Caco-2 (cell line): Measurements from ENCODE around the gene TNNI3K. TPM values are rescaled to one million over a fixed set of nuclear protein-coding genes. Genes with fewer than 3 reads are reported as not detected.

Source experiments
- BruUV-seq: library from RNA; stranded (reverse); fragments of 400-500 nt; replicated peaks from 2 replicates; lab custom pipeline; 2021; lab: Mats Ljungman, UMichigan
- CTCF ChIA-PET: fragments of 300-600 bp; sonication (Branson Sonifier 250); formaldehyde crosslinking; loops from one replicate; lab custom pipeline; 2022; ENCODE audit warnings: antibody characterized with exemption; lab: Charles Lee
- POLR2A ChIA-PET: fragments of 300-600 bp; sonication (Branson Sonifier 250); formaldehyde crosslinking; loops from one replicate; lab custom pipeline; 2022; ENCODE audit warnings: antibody characterized with exemption; lab: Charles Lee
- DNase-seq, 2 experiments: peaks; one replicate each; pipeline versions ENCODE4 v3.0.0 to v3.0.0-alpha.2; 2020 to 2022
- H3K27me3 ChIP-seq: replicated peaks from 2 replicates; pipeline ENCODE4 v1.6.0; 2011; ENCODE audit warnings: low read length; ENCODE audit not compliant: control insufficient read depth, insufficient read depth
- H3K36me3 ChIP-seq: 2 replicates; pipeline ENCODE4 v1.5.1; 2011; ENCODE audit warnings: low read length; ENCODE audit not compliant: control insufficient read depth, insufficient read depth
- H3K4me1 ChIP-seq: fragments of 250-450 bp; sonication (Bioruptor Pico); 2 replicates; pipeline ENCODE4 v1.5.1; 2020; ENCODE audit warnings: mild to moderate bottlenecking
- H3K4me3 ChIP-seq: 2 replicates; pipeline ENCODE4 v1.5.1; 2011; ENCODE audit warnings: low read depth, mild to moderate bottlenecking, control low read depth, low read length
- H3K9me3 ChIP-seq: fragments of 250-450 bp; sonication (Bioruptor Pico); 2 replicates; pipeline ENCODE4 v1.5.1; 2020; ENCODE audit warnings: mild to moderate bottlenecking, moderate library complexity
- H3K27ac Mint-ChIP-seq: one replicate; pipeline ENCODE4 v1.8.0; 2022; ENCODE audit warnings: mixed read lengths; ENCODE audit not compliant: unreplicated experiment
- H3K27me3 Mint-ChIP-seq: one replicate; pipeline ENCODE4 v1.8.0; 2022; ENCODE audit warnings: mixed read lengths; ENCODE audit not compliant: insufficient read depth, unreplicated experiment
- H3K36me3 Mint-ChIP-seq: one replicate; pipeline ENCODE4 v1.8.0; 2022; ENCODE audit warnings: mild to moderate bottlenecking, mixed read lengths; ENCODE audit not compliant: insufficient read depth, unreplicated experiment
- H3K4me1 Mint-ChIP-seq: one replicate; pipeline ENCODE4 v1.8.0; 2022; ENCODE audit warnings: low read depth, mixed read lengths; ENCODE audit not compliant: unreplicated experiment
- H3K4me3 Mint-ChIP-seq: one replicate; pipeline ENCODE4 v1.8.0; 2022; ENCODE audit warnings: mild to moderate bottlenecking, moderate library complexity, mixed read lengths; ENCODE audit not compliant: unreplicated experiment
- H3K9me3 Mint-ChIP-seq: one replicate; pipeline ENCODE4 v1.8.0; 2022; ENCODE audit warnings: mixed read lengths; ENCODE audit not compliant: unreplicated experiment
- intact Hi-C: fragments of 100-400 bp; cut with micrococcal nuclease; formaldehyde crosslinking; loops from one replicate; pipeline ENCODE4 v1.10.0; 2022; ENCODE audit not compliant: unreplicated experiment
- total RNA-seq: library from RNA; stranded (reverse); gene quantifications from 2 replicates; pipeline ENCODE4 v1.2.3, GENCODE V29; 2022
- TF ChIP-seq, protein P1 (sequence below), 2 experiments: fragments of 200-600 bp in 1 of 2; IDR thresholded peaks; 1 replicate in 1 of 2; 2 replicates in 1 of 2; pipeline versions ENCODE4 v1.5.1 to v1.8.0; 2011 to 2022; ENCODE audit warnings: antibody characterized with exemption in 1 of 2, control low read depth in 1 of 2, inconsistent platforms in 1 of 2, low read depth in 1 of 2, low read length in 1 of 2, mild to moderate bottlenecking in 1 of 2, moderate library complexity in 1 of 2; ENCODE audit not compliant: insufficient read depth in 1 of 2, severe bottlenecking in 1 of 2, unreplicated experiment in 1 of 2

Gene TNNI3K
- total RNA-seq, 1 experiment from 2014 or later: not detected

GRCh38 chr1:74523873-74524480 lies 288.8 kb downstream of the TNNI3K start:
- H3K27ac Mint-ChIP-seq: no peak overlapping the region
- TF ChIP-seq, protein P1, sequence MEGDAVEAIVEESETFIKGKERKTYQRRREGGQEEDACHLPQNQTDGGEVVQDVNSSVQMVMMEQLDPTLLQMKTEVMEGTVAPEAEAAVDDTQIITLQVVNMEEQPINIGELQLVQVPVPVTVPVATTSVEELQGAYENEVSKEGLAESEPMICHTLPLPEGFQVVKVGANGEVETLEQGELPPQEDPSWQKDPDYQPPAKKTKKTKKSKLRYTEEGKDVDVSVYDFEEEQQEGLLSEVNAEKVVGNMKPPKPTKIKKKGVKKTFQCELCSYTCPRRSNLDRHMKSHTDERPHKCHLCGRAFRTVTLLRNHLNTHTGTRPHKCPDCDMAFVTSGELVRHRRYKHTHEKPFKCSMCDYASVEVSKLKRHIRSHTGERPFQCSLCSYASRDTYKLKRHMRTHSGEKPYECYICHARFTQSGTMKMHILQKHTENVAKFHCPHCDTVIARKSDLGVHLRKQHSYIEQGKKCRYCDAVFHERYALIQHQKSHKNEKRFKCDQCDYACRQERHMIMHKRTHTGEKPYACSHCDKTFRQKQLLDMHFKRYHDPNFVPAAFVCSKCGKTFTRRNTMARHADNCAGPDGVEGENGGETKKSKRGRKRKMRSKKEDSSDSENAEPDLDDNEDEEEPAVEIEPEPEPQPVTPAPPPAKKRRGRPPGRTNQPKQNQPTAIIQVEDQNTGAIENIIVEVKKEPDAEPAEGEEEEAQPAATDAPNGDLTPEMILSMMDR (IDR thresholded peaks at IDR 0.05; ENCODE audit: insufficient read depth in 1 of 2, low read depth in 1 of 2, low read length in 1 of 2, severe bottlenecking in 1 of 2, unreplicated experiment in 1 of 2): no peak
- Histone ChIP-seq H3K4me1 (no peaks in the 10 kb centered on the region), H3K4me3 (no peak overlapping the region), H3K9me3 (no peaks in the 10 kb centered on the region), H3K27me3 (no peaks in the 10 kb centered on the region), H3K36me3 (no peaks in the 10 kb centered on the region)
- H3K4me3 Mint-ChIP-seq: no peak overlapping the region
- ChIA-PET POLR2A (no interaction called here), CTCF (no interaction called here)
- intact Hi-C loops: no loop called here
- DNase-seq: no peak
- peaks cover 13% of the 10 kb centered on the region for H3K27me3 Mint-ChIP-seq
- BruUV-seq: no TSS peak
- no peaks in the 10 kb centered on the region for H3K36me3 Mint-ChIP-seq
- H3K4me1 Mint-ChIP-seq: no peaks in the 10 kb centered on the region
- H3K9me3 Mint-ChIP-seq: no peaks in the 10 kb centered on the region

DNA sequence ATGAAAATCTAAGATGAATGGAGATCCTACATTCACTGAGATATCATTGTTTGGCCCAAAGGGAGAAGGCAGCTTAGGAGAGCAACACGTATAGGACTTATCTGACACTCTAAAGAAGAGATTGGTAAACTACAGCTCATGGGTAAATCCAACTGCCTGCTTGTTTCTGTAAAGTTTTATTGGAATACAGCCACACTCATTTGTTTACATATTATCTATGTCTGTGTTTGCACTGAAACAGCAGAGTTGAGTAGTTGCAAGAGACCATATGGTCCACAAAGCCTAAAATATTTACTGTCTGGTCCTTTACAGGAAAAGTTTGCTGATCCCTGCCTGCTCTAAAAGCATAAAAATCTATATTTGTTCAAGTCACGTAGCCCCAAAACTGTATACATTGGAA lies 291.5 kb downstream of the TNNI3K start:
- no peak for DNase-seq
- H3K9me3 ChIP-seq: no peaks in the 10 kb centered on the region
- H3K4me1 ChIP-seq: no peaks in the 10 kb centered on the region
- TF ChIP-seq, protein P1 (IDR thresholded peaks at IDR 0.05; ENCODE audit: insufficient read depth in 1 of 2, low read depth in 1 of 2, low read length in 1 of 2, severe bottlenecking in 1 of 2, unreplicated experiment in 1 of 2): no peak
- ChIA-PET CTCF (no interaction called here), POLR2A (no interaction called here)
- peaks cover 8% of the 10 kb centered on the region for H3K27me3 Mint-ChIP-seq
- intact Hi-C loops: no loop called here
- no TSS peak for BruUV-seq
- no peak overlapping the region for H3K27ac Mint-ChIP-seq
- H3K9me3 Mint-ChIP-seq: no peaks in the 10 kb centered on the region
- no peak overlapping the region for H3K4me3 ChIP-seq
- H3K27me3 ChIP-seq: no peaks in the 10 kb centered on the region
- no peaks in the 10 kb centered on the region for H3K36me3 ChIP-seq
- H3K36me3 Mint-ChIP-seq: no peaks in the 10 kb centered on the region
- H3K4me3 Mint-ChIP-seq: no peak overlapping the region
- no peaks in the 10 kb centered on the region for H3K4me1 Mint-ChIP-seq

DNA sequence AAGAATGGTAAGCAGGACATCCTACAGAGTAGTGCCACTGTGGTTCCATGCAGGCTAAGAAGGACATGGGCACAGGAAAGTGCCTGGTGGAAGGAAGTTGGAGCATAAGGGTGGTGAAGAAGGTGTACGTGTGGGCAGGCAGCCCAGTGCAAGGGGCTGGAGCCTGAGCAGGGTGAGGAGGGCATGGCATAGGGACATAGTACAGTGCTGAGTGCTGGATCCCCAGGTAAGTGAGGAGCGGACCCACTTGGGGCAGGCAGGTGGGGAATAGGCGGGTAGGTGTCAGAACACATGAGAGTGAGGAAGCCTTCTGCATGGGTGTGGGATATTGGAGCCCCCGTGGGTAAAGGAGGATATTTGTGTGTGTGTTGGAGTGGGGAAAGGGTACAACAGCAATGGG lies 292.9 kb downstream of the TNNI3K start:
- no peak overlapping the region for H3K27ac Mint-ChIP-seq
- H3K9me3 Mint-ChIP-seq: no peaks in the 10 kb centered on the region
- H3K36me3 Mint-ChIP-seq: no peaks in the 10 kb centered on the region
- DNase-seq: no peak
- H3K4me3 ChIP-seq: no peak overlapping the region
- peaks cover 5% of the 10 kb centered on the region for H3K27me3 Mint-ChIP-seq
- POLR2A ChIA-PET: no interaction called here
- intact Hi-C loops: no loop called here
- H3K36me3 ChIP-seq: no peaks in the 10 kb centered on the region
- TF ChIP-seq, protein P1 (IDR thresholded peaks at IDR 0.05; ENCODE audit: insufficient read depth in 1 of 2, low read depth in 1 of 2, low read length in 1 of 2, severe bottlenecking in 1 of 2, unreplicated experiment in 1 of 2): no peak
- no peaks in the 10 kb centered on the region for H3K4me1 Mint-ChIP-seq
- CTCF ChIA-PET: no interaction called here
- H3K4me3 Mint-ChIP-seq: no peak overlapping the region
- H3K27me3 ChIP-seq: no peaks in the 10 kb centered on the region
- no peaks in the 10 kb centered on the region for H3K9me3 ChIP-seq
- BruUV-seq: no TSS peak
- H3K4me1 ChIP-seq: no peaks in the 10 kb centered on the region
